ENCODE results near the gene IGF2.
A peak's percentile ranks its signal among the peaks of the same experiment; 100 is the strongest.

IGF2 gene

DNA sequence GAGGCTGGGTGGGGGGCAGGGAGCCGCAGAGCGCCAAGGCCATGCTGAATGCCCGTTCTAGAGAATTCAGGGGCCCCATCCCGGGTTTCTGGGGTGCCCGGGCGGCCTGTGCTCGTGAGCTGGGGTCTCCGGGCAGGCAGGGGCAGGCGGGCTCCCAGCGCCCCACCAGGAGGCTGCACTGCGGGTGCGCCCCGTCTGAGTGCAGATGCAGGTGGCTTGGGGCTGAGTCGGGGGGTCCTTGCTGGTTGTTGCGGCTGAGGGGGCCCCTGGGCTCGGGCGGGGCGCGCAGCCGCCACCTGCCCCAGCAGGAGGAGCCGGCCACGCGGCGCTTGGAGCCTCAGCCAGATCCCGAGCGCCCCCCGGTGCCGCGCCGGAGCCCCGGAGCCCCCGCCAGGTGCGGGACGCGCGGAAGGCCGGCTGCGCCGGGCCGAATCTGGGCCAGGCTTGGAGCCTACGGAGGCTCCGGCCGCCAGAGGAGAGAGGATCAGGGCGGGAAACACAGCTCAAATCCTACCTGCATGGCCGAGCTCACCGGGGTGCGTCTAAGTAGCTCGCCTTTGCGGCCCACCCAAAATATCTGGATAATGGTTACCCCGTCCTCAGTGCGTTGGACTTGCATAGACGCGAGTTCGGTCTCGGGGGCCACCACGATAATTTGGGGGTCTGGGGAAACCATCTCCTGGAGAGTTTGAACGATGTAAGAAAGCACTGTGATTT is 590 bp upstream of the IGF2 start:
- peak; percentile 42; the same call in 1 of the 2 replicates for TF ChIP-seq ZBTB7A (IDR thresholded peaks at IDR 0.05; ENCODE audit: low read depth)
- no peak for TF ChIP-seq TCF12 (IDR thresholded peaks at IDR 0.05; ENCODE audit: low read depth)

DNA sequence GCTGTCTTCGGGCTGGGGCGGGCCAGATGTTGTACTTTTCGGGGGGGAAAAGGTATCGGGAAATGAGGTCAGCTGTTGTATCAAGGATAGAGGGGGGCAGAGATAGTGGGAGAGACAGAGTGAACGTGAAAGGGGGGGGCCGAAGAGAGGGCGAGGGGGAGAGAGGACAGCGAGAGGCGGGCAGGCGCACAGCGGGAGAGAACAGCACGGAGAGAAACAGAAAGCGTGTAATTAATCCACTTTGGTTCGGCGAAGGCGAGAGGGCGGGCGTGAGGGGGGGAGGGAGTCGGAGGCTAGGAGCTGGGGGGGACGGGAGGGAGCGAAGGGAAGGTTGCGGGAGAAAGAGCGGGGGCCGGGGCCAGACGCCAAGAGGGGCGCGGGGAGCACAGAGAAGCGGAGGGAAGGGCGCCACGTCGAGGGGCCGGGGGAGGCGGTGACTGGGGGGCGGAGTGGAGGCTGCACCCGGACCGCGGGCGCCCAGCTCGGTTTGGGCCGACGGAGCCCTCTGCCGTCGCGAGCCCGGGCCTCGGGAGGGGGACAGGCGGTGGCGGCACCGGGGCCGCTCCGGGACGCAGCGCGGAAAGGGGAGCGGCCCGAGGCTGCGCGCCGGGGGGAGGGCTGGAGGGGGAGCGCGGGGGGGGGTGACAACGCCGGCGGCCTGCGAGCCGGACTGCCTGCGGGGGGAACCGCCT is 612 bp downstream of the IGF2 start:
- TF ChIP-seq YY1 (IDR thresholded peaks at IDR 0.05; ENCODE audit: low read depth): no peak
- TF ChIP-seq TCF12 (IDR thresholded peaks at IDR 0.05; ENCODE audit: low read depth): no peak

DNA sequence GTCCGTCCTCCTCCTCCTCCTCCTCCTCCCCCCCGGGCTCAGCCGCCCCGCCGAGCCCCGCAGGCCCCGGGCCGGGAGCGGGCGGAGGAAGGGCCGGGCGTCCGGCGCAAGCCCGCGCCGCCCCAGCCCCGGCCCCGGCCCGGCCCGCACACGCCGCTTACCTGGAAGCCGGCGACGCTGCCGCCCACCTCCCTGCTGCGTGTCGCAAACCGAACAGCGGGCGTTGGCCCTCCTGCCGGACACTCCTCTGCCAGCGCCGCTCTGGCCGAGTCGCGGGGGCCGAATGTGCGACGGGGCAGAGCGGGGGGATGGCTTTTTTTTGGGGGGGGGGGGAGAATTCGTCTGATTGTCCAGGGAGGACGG is 1.1 kb downstream of the IGF2 start:
- no peak for TF ChIP-seq ZBTB7A (IDR thresholded peaks at IDR 0.05; ENCODE audit: low read depth)
- TF ChIP-seq, protein P1, sequence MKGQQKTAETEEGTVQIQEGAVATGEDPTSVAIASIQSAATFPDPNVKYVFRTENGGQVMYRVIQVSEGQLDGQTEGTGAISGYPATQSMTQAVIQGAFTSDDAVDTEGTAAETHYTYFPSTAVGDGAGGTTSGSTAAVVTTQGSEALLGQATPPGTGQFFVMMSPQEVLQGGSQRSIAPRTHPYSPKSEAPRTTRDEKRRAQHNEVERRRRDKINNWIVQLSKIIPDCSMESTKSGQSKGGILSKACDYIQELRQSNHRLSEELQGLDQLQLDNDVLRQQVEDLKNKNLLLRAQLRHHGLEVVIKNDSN (IDR thresholded peaks at IDR 0.05): no peak
- TF ChIP-seq EGR1 (IDR thresholded peaks at IDR 0.05): no peak
- TF ChIP-seq TCF12 (IDR thresholded peaks at IDR 0.05; ENCODE audit: low read depth): no peak
- TF ChIP-seq, protein P2, sequence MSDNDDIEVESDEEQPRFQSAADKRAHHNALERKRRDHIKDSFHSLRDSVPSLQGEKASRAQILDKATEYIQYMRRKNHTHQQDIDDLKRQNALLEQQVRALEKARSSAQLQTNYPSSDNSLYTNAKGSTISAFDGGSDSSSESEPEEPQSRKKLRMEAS (IDR thresholded peaks at IDR 0.05): no peak

DNA sequence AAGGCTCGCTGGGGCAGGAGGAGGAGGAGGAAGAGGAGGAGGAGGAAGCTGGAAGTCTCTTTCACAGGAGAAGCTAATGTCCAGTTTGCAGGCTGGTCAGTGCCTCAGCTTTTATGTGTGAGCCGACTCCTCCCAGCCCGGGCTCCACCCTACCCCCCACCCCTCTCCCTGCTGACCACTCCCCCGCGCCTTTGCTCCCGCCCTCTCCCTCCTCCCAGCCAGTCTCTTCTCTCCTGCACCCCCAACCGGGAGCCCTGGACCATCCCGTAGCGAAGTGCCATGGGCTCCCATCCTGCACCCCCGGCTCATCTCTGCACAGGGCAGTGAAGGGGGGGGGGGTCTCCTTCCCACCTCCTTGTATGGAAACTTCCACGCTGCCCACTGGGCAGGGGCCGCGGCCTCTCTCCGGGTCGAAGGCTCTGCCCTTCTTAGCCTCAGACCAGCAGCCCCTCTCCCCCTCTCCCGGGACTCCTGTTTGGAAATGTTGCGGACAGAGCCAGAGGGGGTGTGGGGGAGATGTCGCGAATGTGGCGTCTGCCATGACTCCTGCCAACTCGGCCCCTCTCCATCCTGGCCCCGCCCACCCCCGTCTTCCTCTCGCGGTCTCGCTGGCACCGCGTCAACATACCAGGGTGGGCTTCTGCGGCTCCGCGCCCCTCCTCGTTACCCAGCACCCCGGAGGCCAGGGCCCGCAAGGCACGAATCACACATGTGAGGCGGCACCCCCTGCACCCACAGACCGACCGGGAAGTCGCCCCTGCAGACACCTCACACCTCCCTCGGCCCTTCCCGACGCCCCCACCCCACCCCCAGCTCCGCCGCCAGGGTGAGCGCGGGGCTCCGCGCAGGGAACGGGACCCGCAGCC is 1.8 kb downstream of the IGF2 start:
- TF ChIP-seq, protein P2 (IDR thresholded peaks at IDR 0.05): no peak
- TF ChIP-seq TCF12 (IDR thresholded peaks at IDR 0.05; ENCODE audit: low read depth) (no peak), NFIC (IDR thresholded peaks at IDR 0.05) (no peak), TEAD4 (IDR thresholded peaks at IDR 0.05) (no peak), EP300 (IDR thresholded peaks at IDR 0.05; ENCODE audit: borderline replicate concordance) (no peak), CREB1 (IDR thresholded peaks at IDR 0.05; ENCODE audit: low read depth) (no peak), ZBTB7A (IDR thresholded peaks at IDR 0.05; ENCODE audit: low read depth) (peak; percentile 73)

DNA sequence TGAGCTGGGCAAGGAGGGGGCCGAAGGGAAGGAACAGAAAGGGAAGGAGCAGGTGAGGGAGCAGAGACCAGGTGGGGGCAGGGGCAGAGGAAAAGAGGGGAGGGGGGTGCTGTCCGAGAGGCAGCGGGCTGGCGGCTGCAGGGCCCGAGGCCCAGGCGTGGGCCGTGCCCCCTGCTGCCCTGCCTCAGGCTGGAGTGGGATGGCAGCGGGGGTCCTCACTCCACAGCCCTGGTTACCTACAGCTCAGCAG is 2.3 kb downstream of the IGF2 start:
- TF ChIP-seq YY1 (IDR thresholded peaks at IDR 0.05; ENCODE audit: low read depth) (no peak), CREB1 (IDR thresholded peaks at IDR 0.05; ENCODE audit: low read depth) (no peak), RAD21 (IDR thresholded peaks at IDR 0.05; ENCODE audit: low read depth) (no peak), CEBPB (IDR thresholded peaks at IDR 0.05) (no peak), TAF1 (IDR thresholded peaks at IDR 0.05; ENCODE audit: low read depth) (no peak), ZBTB7A (IDR thresholded peaks at IDR 0.05; ENCODE audit: low read depth) (no peak)

DNA sequence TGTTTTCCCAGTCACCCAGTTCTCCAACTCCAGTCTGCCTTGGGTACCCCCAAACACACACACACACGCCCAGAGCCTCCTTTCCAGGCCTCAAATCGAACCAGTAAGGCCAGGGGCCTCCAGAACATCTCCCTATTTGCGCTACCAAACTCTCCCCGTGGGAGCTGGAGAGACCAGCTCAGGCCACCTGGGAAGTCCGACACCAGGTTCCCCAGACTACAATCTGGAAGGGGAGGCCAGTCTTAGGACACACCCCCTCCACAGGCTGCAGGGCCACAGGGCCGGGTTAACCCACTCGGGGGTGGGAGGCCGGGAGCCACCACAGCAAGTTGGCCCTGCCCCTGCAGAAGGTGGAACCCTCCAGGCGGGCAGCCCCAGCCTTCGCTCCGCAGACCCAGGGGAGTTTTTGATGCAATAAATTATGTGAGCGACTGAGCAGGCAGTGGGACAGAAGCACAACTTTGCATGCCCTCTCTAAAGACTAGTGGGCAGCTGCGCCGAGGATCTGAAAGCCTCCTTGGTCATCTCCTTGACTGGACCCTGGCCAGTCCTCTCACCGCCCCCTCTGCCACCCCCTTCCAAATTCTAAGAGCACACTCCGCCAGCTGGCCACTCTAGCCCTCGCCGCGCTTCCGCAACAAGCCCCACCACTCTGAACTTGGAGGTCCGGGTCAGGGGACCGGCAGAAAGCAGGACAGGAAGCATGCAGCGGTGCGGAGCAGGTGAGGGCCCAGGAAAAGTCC is 2.8 kb downstream of the IGF2 start:
- TF ChIP-seq, protein P1 (IDR thresholded peaks at IDR 0.05): no peak
- TF ChIP-seq, protein P2 (IDR thresholded peaks at IDR 0.05): no peak
- TF ChIP-seq YY1 (IDR thresholded peaks at IDR 0.05; ENCODE audit: low read depth) (no peak), EGR1 (IDR thresholded peaks at IDR 0.05) (no peak), FOXM1 (IDR thresholded peaks at IDR 0.05; ENCODE audit: borderline replicate concordance, low read depth) (no peak), RAD21 (IDR thresholded peaks at IDR 0.05; ENCODE audit: low read depth) (no peak), NFIC (IDR thresholded peaks at IDR 0.05) (no peak), CEBPB (IDR thresholded peaks at IDR 0.05) (no peak), ZBTB7A (IDR thresholded peaks at IDR 0.05; ENCODE audit: low read depth) (no peak), TAF1 (IDR thresholded peaks at IDR 0.05; ENCODE audit: low read depth) (no peak), EP300 (IDR thresholded peaks at IDR 0.05; ENCODE audit: borderline replicate concordance) (no peak), TCF12 (IDR thresholded peaks at IDR 0.05; ENCODE audit: low read depth) (no peak), CREB1 (IDR thresholded peaks at IDR 0.05; ENCODE audit: low read depth) (no peak), TEAD4 (IDR thresholded peaks at IDR 0.05) (no peak)
- TF ChIP-seq, protein P3, sequence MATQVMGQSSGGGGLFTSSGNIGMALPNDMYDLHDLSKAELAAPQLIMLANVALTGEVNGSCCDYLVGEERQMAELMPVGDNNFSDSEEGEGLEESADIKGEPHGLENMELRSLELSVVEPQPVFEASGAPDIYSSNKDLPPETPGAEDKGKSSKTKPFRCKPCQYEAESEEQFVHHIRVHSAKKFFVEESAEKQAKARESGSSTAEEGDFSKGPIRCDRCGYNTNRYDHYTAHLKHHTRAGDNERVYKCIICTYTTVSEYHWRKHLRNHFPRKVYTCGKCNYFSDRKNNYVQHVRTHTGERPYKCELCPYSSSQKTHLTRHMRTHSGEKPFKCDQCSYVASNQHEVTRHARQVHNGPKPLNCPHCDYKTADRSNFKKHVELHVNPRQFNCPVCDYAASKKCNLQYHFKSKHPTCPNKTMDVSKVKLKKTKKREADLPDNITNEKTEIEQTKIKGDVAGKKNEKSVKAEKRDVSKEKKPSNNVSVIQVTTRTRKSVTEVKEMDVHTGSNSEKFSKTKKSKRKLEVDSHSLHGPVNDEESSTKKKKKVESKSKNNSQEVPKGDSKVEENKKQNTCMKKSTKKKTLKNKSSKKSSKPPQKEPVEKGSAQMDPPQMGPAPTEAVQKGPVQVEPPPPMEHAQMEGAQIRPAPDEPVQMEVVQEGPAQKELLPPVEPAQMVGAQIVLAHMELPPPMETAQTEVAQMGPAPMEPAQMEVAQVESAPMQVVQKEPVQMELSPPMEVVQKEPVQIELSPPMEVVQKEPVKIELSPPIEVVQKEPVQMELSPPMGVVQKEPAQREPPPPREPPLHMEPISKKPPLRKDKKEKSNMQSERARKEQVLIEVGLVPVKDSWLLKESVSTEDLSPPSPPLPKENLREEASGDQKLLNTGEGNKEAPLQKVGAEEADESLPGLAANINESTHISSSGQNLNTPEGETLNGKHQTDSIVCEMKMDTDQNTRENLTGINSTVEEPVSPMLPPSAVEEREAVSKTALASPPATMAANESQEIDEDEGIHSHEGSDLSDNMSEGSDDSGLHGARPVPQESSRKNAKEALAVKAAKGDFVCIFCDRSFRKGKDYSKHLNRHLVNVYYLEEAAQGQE (IDR thresholded peaks at IDR 0.05; ENCODE audit: low read depth): no peak

DNA sequence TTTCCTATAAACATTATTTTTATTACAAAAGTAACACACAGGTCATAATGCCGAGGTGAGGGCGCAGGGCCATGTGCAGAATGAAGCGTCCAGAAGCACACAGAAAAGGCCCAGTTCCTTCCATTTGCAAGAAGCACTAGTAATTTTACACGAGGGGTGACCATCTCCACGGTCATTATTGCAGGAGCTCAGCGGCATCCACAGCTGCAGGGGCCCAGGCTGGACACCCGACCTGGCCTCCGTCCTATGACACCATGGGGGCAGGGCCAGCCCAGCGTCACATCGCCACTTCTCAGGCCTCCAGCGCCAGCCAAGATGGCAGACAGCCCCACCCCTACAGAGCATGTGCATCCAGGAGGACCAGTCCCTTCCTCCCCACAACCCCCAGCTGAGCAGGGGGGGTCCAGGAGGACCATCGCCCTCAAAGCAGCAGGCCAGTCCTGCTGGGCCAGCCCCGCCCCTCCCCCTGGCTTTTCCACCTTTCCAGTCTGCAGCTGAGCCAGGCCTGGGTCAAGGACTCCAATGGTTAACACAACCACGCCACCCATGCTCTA is 3.5 kb downstream of the IGF2 start:
- TF ChIP-seq FOXM1 (IDR thresholded peaks at IDR 0.05; ENCODE audit: borderline replicate concordance, low read depth) (no peak), EGR1 (IDR thresholded peaks at IDR 0.05) (no peak), TEAD4 (IDR thresholded peaks at IDR 0.05) (no peak), ZBTB7A (IDR thresholded peaks at IDR 0.05; ENCODE audit: low read depth) (no peak), TAF1 (IDR thresholded peaks at IDR 0.05; ENCODE audit: low read depth) (no peak), EP300 (IDR thresholded peaks at IDR 0.05; ENCODE audit: borderline replicate concordance) (no peak), RAD21 (IDR thresholded peaks at IDR 0.05; ENCODE audit: low read depth) (no peak), CREB1 (IDR thresholded peaks at IDR 0.05; ENCODE audit: low read depth) (no peak), NFIC (IDR thresholded peaks at IDR 0.05) (no peak), CEBPB (IDR thresholded peaks at IDR 0.05) (no peak), TCF12 (IDR thresholded peaks at IDR 0.05; ENCODE audit: low read depth) (no peak), YY1 (IDR thresholded peaks at IDR 0.05; ENCODE audit: low read depth) (no peak)
- TF ChIP-seq, protein P2 (IDR thresholded peaks at IDR 0.05): no peak
- TF ChIP-seq, protein P3 (IDR thresholded peaks at IDR 0.05; ENCODE audit: low read depth): no peak
- TF ChIP-seq, protein P1 (IDR thresholded peaks at IDR 0.05): no peak
